ENCODE measurements around the gene SYNJ2.

SYNJ2 gene

GRCh38 chr6:158026901-158027589 is 45.4 kb downstream of the SYNJ2 start:
- no peak overlapping the region for H2AFZ ChIP-seq (ENCODE audit: low read length)
- no peaks in the 10 kb centered on the region for H4K20me1 ChIP-seq (ENCODE audit: insufficient read depth, low read length)
- peaks cover 5% of the 10 kb centered on the region; the same call in 1 of the 2 replicates for H3K27me3 ChIP-seq (ENCODE audit: insufficient read depth, low read length)
- H3K79me2 ChIP-seq (ENCODE audit: insufficient read depth, low read length): no peaks in the 10 kb centered on the region
- no peak overlapping the region for H3K4me2 ChIP-seq (ENCODE audit: low read length)
- no peaks in the 10 kb centered on the region for H3K9me3 ChIP-seq (ENCODE audit: low read length)
- TF ChIP-seq CTCF (IDR thresholded peaks at IDR 0.05; ENCODE audit: low read length) (no peak), EZH2 (IDR thresholded peaks at IDR 0.05; ENCODE audit: borderline replicate concordance, low read length) (no peak)
- H3K27ac ChIP-seq (ENCODE audit: low read depth, low read length, poor library complexity, severe bottlenecking): no peak overlapping the region
- H3K9ac ChIP-seq (ENCODE audit: low read length): no peak overlapping the region
- H3K4me1 ChIP-seq (ENCODE audit: insufficient read depth, low read length, severe bottlenecking): peaks cover 5% of the 10 kb centered on the region
- H3K9me2 ChIP-seq (ENCODE audit: low read depth, low read length): no peaks in the 10 kb centered on the region
- H3F3A ChIP-seq (ENCODE audit: insufficient read depth, low read length): no peaks in the 10 kb centered on the region
- H3K36me3 ChIP-seq (ENCODE audit: insufficient read depth, low read length): no peaks in the 10 kb centered on the region
- H3K4me3 ChIP-seq (ENCODE audit: low read depth, low read length, poor library complexity, severe bottlenecking): no peak overlapping the region

- TF ChIP-seq EZH2 (IDR thresholded peaks at IDR 0.05; ENCODE audit: borderline replicate concordance, low read length) (no peak), CTCF (IDR thresholded peaks at IDR 0.05; ENCODE audit: low read length) (no peak)
- Histone ChIP-seq H3K4me2 (ENCODE audit: low read length) (no peak overlapping the region), H3K9me3 (ENCODE audit: low read length) (no peaks in the 10 kb centered on the region), H3K27ac (ENCODE audit: low read depth, low read length, poor library complexity, severe bottlenecking) (no peak overlapping the region), H3K4me3 (ENCODE audit: low read depth, low read length, poor library complexity, severe bottlenecking) (no peak overlapping the region), H3K4me1 (ENCODE audit: insufficient read depth, low read length, severe bottlenecking) (peaks cover 5% of the 10 kb centered on the region), H2AFZ (ENCODE audit: low read length) (no peak overlapping the region), H3K36me3 (ENCODE audit: insufficient read depth, low read length) (no peaks in the 10 kb centered on the region), H3F3A (ENCODE audit: insufficient read depth, low read length) (no peaks in the 10 kb centered on the region), H3K9ac (ENCODE audit: low read length) (no peak overlapping the region), H3K79me2 (ENCODE audit: insufficient read depth, low read length) (no peaks in the 10 kb centered on the region), H3K27me3 (ENCODE audit: insufficient read depth, low read length) (peaks cover 5% of the 10 kb centered on the region; the same call in 1 of the 2 replicates), H3K9me2 (ENCODE audit: low read depth, low read length) (no peaks in the 10 kb centered on the region), H4K20me1 (ENCODE audit: insufficient read depth, low read length) (no peaks in the 10 kb centered on the region)
Observed at GRCh38 chr6:158027590-158028285, 46.1 kb downstream of the SYNJ2 start.

GRCh38 chr6:158028421-158028820 is 46.8 kb downstream of the SYNJ2 start:
- H3K4me1 ChIP-seq (ENCODE audit: insufficient read depth, low read length, severe bottlenecking): peaks cover 5% of the 10 kb centered on the region
- no peak overlapping the region for H3K4me2 ChIP-seq (ENCODE audit: low read length)
- no peak overlapping the region for H2AFZ ChIP-seq (ENCODE audit: low read length)
- TF ChIP-seq EZH2 (IDR thresholded peaks at IDR 0.05; ENCODE audit: borderline replicate concordance, low read length) (no peak), CTCF (IDR thresholded peaks at IDR 0.05; ENCODE audit: low read length) (no peak)
- H4K20me1 ChIP-seq (ENCODE audit: insufficient read depth, low read length): no peaks in the 10 kb centered on the region
- no peak overlapping the region for H3K9ac ChIP-seq (ENCODE audit: low read length)
- no peak overlapping the region for H3K27ac ChIP-seq (ENCODE audit: low read depth, low read length, poor library complexity, severe bottlenecking)
- no peaks in the 10 kb centered on the region for H3F3A ChIP-seq (ENCODE audit: insufficient read depth, low read length)
- H3K9me3 ChIP-seq (ENCODE audit: low read length): no peaks in the 10 kb centered on the region
- no peaks in the 10 kb centered on the region for H3K79me2 ChIP-seq (ENCODE audit: insufficient read depth, low read length)
- peaks cover 5% of the 10 kb centered on the region; the same call in 1 of the 2 replicates for H3K27me3 ChIP-seq (ENCODE audit: insufficient read depth, low read length)
- H3K36me3 ChIP-seq (ENCODE audit: insufficient read depth, low read length): no peaks in the 10 kb centered on the region
- no peaks in the 10 kb centered on the region for H3K9me2 ChIP-seq (ENCODE audit: low read depth, low read length)
- no peak overlapping the region for H3K4me3 ChIP-seq (ENCODE audit: low read depth, low read length, poor library complexity, severe bottlenecking)
